HG03095 (cell line): ENCODE results near the gene MSANTD3.
A peak's percentile ranks its signal among the peaks of the same experiment; 100 is the strongest.
"Not testable (repeated sequence)": the region's sequence is repeated elsewhere in the genome, so short reads cannot be mapped to it uniquely, and the experiment has no call there.

ENCODE experiments used
- ATAC-seq: cut with Tn5 transposase; IDR thresholded peaks from one replicate; pipeline ENCODE4 v1.9.1; 2021; ENCODE audit warnings: moderate library complexity; ENCODE audit not compliant: unreplicated experiment

Gene MSANTD3

GRCh38 chr9:100428871-100429654, 2.1 kb downstream of the MSANTD3 start:
- no peak for ATAC-seq

GRCh38 chr9:100430286-100430940, 3.5 kb downstream of the MSANTD3 start:
- no peak for ATAC-seq

- no peak for ATAC-seq
These were observed 4.9 kb downstream of the MSANTD3 start for GRCh38 chr9:100431886-100432285.

GRCh38 chr9:100432736-100433135, 5.8 kb downstream of the MSANTD3 start:
- ATAC-seq, result no peak

- no peak for ATAC-seq
These were observed 9.6 kb downstream of the MSANTD3 start for GRCh38 chr9:100436571-100436970.

DNA sequence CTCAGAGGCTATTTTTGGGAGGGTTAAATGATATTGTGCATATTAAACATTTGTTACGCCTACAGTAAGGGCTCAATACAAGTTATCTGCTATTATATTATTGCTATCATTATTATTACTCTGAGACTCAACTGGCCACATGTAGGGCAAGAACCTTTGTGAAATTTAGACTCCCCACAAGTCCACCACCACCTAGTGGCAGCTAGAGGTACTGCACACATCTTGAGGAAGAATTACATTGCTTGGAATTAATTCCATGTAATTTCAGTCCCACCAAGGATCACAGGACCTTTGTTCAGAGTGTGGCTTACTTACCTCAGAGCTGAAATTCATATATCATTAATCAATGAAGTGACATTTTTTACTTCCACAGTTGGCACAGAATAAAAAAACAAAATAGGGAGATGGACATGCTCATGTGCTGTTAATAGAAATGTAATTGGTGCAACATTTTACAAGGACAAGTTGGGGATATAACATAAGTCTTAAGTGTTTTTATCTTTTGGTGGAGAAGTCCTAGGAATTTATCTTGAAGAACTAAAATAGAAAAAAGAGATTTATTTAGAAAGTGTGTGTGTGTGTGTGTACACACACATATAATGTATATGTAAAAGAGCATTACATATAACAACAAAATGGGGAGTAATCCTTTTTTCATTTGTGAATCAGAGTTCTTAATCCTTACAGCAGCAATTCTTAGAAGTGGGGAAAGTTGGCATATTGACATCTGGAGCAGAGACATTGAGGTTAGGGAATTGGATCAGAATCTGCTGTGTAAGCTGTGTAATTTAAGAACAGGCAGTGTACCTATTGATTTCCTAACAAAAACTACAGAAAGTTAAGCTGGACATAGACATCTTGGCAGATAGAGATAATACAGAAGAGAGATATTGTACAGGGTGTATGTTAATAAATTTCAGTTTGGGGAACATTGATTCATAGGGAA, 11.2 kb downstream of the MSANTD3 start:
- peak; percentile 57 for ATAC-seq

DNA sequence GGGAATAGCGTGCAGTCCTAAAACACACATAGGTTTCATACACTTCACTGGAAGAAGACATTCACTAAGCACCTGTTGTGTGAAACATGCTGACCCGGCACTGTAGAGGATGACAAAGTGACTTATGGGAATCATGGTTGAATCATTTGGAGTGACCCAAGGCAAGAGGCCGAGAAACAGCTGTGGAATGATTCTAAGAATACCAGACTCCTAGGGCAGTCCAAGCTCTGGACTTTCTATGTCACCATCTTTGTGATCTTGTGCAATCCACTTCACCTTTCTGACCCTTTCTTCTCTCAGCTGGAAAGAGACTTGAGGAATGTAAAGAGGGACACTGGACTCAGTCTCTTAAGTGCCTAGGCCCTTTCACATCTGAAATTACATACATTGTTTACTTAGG, 13.1 kb downstream of the MSANTD3 start:
- ATAC-seq, result no peak

DNA sequence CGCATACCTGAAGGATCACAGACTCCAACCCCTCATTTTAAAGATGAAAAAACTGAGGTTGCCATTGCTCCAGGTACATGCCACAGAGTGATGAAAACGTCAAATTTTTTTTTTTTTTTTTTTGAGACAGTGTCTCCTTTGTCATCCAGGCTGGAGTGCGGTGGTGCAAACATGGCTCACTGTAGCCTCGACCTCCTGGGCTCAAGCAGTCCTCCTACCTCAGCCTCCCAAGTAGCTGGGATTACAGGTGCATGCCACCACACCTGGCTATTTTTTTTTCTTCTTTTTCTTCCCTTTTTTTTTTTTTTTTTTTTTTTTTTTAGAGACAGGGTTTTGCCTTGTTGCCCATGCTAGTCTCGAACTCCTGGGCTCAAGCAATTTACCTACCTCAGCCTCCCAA, 13.5 kb downstream of the MSANTD3 start:
- not testable (repeated sequence) for ATAC-seq

DNA sequence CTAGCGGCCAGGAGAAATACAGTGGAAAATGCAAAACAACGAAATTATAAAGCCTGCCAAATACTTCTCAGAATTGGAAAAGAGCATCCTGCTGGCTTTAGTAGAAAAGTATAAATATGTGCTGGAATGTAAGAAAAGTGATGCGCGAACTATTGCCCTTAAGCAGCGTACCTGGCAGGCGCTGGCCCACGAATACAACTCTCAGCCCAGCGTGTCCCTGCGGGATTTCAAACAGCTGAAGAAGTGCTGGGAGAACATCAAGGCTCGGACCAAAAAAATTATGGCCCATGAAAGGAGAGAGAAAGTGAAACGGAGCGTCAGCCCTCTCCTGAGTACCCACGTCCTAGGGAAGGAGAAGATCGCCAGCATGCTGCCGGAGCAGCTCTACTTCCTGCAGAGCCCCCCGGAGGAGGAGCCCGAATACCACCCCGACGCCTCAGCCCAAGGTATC, 15.0 kb downstream of the MSANTD3 start:
- ATAC-seq, result no peak

DNA sequence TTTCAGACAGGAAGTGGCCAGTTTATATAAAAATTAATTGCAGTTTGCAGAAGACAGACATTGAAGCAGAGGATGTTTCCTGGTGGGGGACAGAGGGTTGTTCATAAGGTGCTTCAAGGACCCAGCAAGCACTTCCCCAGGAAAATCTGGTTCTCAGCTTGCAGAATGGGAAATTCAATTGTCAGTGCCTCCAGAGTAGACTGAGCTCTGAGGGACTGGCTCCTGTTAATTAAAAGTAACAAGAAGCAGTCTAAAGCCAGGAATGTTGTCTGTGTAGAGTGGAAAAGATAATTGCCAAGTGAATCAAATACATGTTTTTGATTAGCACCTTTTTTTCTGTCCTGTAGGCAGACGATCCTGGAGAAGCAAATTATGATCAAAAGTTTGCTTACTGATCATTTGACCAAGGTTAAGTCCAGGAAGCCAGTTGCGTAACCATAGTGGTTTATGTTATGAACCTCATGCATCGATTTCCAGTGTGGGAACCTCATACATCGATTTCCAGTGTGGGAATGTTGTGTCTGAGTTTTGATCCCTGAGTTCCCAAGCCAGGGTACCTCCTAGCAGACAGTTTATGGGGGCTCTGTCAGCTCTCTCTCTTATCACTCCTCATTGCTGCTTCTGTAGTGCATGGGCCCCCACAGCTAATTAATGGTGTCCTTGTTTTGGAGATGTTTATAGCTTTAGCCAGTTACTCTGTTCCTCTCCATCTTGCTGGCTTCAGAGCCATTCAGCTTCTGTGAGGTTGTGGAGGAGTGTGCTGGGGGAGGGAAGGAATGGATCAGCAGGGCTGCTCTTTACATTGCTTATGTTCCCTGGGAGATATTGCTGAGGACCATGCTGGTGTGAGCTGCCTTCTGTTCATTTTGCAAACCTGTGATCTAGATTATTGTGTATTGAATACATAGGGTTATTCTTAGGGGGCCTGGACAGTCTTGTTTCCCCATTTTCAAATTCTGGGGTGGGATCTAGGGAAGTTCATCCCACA, 17.1 kb downstream of the MSANTD3 start:
- no peak for ATAC-seq

- ATAC-seq, result no peak
These were observed 18.4 kb downstream of the MSANTD3 start for GRCh38 chr9:100445161-100445902.

DNA sequence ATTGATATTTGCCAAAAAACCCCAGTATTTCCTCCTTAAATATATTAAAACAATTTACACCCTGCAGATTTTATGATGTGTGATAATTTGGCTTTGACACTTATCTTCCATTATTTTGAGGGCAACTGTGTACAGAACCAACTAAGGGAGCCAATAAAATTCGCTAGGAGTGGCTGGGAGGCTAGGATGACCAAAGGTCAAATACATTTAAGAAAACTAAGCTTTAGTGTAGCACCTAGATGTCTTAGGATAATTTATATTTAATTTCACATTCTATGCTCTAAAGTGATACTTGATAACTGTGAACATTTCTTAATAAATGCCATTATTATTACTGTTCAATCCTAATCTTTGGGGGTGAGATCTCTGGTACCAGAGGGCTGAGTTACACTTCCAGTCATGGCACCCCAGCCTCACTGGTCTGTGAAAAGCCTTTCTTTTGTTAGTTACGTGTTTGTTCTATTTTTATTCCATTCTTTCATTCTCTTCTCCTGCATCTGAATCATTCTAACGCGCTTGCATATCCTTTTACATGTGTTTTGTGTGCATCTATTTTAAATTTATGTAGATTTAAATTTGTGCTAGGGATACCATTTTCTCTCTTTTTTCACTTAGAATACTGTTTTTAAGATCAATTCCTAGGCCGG, 19.1 kb downstream of the MSANTD3 start:
- ATAC-seq, result no peak

- ATAC-seq, result no peak
These were observed 20.1 kb downstream of the MSANTD3 start for GRCh38 chr9:100447041-100447440.

DNA sequence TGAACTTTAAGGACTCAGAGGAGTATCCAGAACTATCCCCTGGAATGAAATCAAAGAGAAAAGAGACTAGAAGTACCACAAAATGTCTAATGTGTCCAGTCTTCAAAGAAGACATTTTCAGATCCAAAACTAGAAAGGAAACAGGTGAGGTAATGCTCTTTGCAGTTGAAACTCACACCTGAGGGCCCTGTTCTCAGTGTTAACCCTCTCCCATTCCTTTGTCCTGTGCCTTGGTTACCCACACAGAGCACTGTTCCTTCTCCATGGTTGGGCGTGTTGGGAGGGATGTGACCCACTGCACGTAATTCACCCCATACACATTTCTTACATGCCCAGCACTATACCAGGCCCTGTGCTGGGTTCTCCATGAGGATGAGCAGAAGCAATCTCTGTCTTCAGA, 21.3 kb downstream of the MSANTD3 start:
- ATAC-seq, result no peak

GRCh38 chr9:100449420-100449819, 22.5 kb downstream of the MSANTD3 start:
- ATAC-seq, result peak; percentile 67

- no peak for ATAC-seq
These were observed 26.0 kb downstream of the MSANTD3 start for GRCh38 chr9:100452894-100453293.

DNA sequence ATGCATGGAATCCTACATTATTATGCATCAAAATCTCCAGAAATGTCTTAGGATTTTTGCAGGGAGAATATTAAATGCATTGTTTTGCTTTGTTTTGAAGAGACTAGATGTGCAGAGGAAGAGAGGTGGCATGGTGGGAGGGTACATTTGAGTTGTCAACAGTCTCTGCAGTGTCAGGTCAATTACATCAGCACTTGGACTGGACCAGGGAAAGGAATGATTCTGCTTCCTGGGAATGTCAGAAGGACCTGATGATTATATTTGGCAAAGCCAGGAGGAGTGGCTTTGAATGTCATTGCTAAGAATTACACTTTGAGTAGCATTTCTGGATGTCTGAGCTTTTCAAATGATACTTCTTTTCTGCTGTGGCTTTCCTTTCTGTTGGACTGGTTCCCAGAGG, 28.5 kb downstream of the MSANTD3 start:
- ATAC-seq, result no peak

- ATAC-seq, result no peak
These were observed 30.6 kb downstream of the MSANTD3 start for GRCh38 chr9:100457517-100457916.

GRCh38 chr9:100459963-100460362, 33.0 kb downstream of the MSANTD3 start:
- no peak for ATAC-seq
